BLaER1 (cell line): ENCODE results near the gene ALDOA.

ENCODE experiments used
- H3K27ac ChIP-seq: shearing (Covaris generic); formaldehyde crosslinking; 2 replicates; pipeline ENCODE4 v1.8.1; 2022
- H3K27me3 ChIP-seq: shearing (Covaris generic); formaldehyde crosslinking; 2 replicates; pipeline ENCODE4 v1.8.1; 2022
- H3K36me3 ChIP-seq: shearing (Covaris generic); formaldehyde crosslinking; 2 replicates; pipeline ENCODE4 v1.8.1; 2022
- H3K4me1 ChIP-seq: shearing (Covaris generic); formaldehyde crosslinking; 2 replicates; pipeline ENCODE4 v1.8.1; 2022
- H3K4me2 ChIP-seq: shearing (Covaris generic); formaldehyde crosslinking; 2 replicates; pipeline ENCODE4 v1.8.1; 2022
- H3K4me3 ChIP-seq: shearing (Covaris generic); formaldehyde crosslinking; 2 replicates; pipeline ENCODE4 v1.8.1; 2022
- H3K9ac ChIP-seq: shearing (Covaris generic); formaldehyde crosslinking; 2 replicates; pipeline ENCODE4 v1.8.1; 2022
- H3K9me3 ChIP-seq: shearing (Covaris generic); formaldehyde crosslinking; 2 replicates; pipeline ENCODE4 v1.8.1; 2022
- H4K20me1 ChIP-seq: shearing (Covaris generic); formaldehyde crosslinking; 2 replicates; pipeline ENCODE4 v1.8.1; 2022
- Cebpa-rat ChIP-seq: shearing (Covaris generic); IDR thresholded peaks from 2 replicates; pipeline ENCODE4 v1.8.1; 2022

Gene ALDOA

GRCh38 chr16:30083216-30084055 lies 17.9 kb downstream of the ALDOA start:
- no peak overlapping the region for H3K4me2 ChIP-seq
- TF ChIP-seq Cebpa-rat = no peak
- no peak overlapping the region for H3K9ac ChIP-seq
- H3K27ac ChIP-seq = no peak overlapping the region
- peaks cover 48% of the 10 kb centered on the region for H4K20me1 ChIP-seq
- no peaks in the 10 kb centered on the region for H3K27me3 ChIP-seq
- H3K4me3 ChIP-seq = no peak overlapping the region
- H3K9me3 ChIP-seq = no peaks in the 10 kb centered on the region
- H3K36me3 ChIP-seq = peaks cover 87% of the 10 kb centered on the region
- H3K4me1 ChIP-seq = peaks cover 12% of the 10 kb centered on the region

GRCh38 chr16:30084096-30084815 lies 18.7 kb downstream of the ALDOA start:
- peaks cover 79% of the 10 kb centered on the region for H3K36me3 ChIP-seq

DNA sequence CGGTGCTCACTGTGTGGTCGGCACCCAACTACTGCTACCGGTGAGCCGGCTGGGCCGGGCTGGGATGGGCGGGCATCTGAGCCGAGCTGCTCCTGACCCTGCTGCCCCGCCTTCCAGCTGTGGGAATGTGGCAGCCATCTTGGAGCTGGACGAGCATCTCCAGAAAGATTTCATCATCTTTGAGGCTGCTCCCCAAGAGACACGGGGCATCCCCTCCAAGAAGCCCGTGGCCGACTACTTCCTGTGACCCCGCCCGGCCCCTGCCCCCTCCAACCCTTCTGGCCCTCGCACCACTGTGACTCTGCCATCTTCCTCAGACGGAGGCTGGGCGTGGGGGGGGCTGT lies 19.2 kb downstream of the ALDOA start:
- H3K36me3 ChIP-seq = peaks cover 74% of the 10 kb centered on the region
- peaks cover 35% of the 10 kb centered on the region for H4K20me1 ChIP-seq
- no peak overlapping the region for H3K4me3 ChIP-seq
- H3K27me3 ChIP-seq = no peaks in the 10 kb centered on the region
- no peaks in the 10 kb centered on the region for H3K9me3 ChIP-seq
- H3K9ac ChIP-seq = no peak overlapping the region
- no peak overlapping the region for H3K27ac ChIP-seq
- no peak for TF ChIP-seq Cebpa-rat
- peaks cover 23% of the 10 kb centered on the region for H3K4me1 ChIP-seq
- no peak overlapping the region for H3K4me2 ChIP-seq

More at GRCh38 chr16:30084096-30084815, 18.7 kb downstream of the ALDOA start:
- H3K4me3 ChIP-seq = no peak overlapping the region
- TF ChIP-seq Cebpa-rat = no peak
- H4K20me1 ChIP-seq = peaks cover 40% of the 10 kb centered on the region
- peaks cover 18% of the 10 kb centered on the region for H3K4me1 ChIP-seq
- no peaks in the 10 kb centered on the region for H3K9me3 ChIP-seq
- H3K9ac ChIP-seq = no peak overlapping the region
- no peak overlapping the region for H3K4me2 ChIP-seq
- H3K27ac ChIP-seq = no peak overlapping the region
- H3K27me3 ChIP-seq = no peaks in the 10 kb centered on the region

DNA sequence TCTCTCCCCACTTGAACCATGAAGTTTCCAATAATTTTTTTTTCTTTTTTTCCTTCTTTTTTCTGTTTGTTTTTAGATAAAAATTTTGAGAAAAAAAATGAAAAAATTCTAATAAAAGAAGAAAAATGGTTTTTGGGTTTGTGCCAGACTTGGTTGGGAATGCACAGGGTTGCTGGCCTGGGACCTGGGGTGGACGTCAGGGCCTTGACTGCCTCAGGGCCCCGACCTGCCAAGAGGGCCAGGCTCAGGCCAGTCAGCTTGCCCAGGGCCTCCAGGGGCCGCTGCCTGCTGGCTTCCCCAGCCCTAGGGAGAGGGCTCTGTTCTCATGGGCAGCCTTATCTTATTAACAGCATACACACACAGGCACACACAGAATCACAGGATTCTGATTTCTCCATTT lies 19.7 kb downstream of the ALDOA start:
- Histone ChIP-seq H3K36me3 (peaks cover 69% of the 10 kb centered on the region), H3K4me3 (no peak overlapping the region), H3K27me3 (no peaks in the 10 kb centered on the region), H4K20me1 (peaks cover 30% of the 10 kb centered on the region), H3K9ac (peak overlapping the region; percentile 32), H3K4me2 (no peak overlapping the region), H3K27ac (peak overlapping the region; percentile 4; the same call in 1 of the 2 replicates), H3K9me3 (no peaks in the 10 kb centered on the region), H3K4me1 (peaks cover 28% of the 10 kb centered on the region)
- TF ChIP-seq Cebpa-rat = no peak

DNA sequence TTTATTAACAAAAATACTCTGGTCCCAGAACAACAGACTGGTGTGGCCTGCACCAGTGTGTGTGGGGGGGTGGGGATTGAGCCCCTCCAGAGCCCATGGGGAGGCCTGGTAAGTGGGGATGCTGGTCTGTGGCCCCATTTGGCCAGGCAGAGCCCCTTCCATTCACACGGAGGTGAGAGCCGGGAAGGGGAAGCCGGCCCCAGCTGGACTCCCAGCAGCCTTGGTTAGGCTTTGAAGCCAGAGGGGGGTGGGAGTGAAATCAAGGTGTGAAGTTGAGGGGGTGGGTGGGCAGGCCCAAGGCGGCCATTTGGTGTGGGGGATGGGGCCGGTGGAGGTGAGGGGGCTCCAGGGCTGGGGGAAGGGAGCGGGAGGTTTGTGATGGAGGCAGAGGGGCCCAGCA lies 20.3 kb downstream of the ALDOA start:
- TF ChIP-seq Cebpa-rat = no peak
- Histone ChIP-seq H3K9ac (peak overlapping the region; percentile 32), H3K4me3 (no peak overlapping the region), H3K4me2 (no peak overlapping the region), H3K36me3 (peaks cover 63% of the 10 kb centered on the region), H3K4me1 (peaks cover 33% of the 10 kb centered on the region), H4K20me1 (peaks cover 25% of the 10 kb centered on the region), H3K27ac (peak overlapping the region; percentile 4; the same call in 1 of the 2 replicates), H3K27me3 (no peaks in the 10 kb centered on the region), H3K9me3 (no peaks in the 10 kb centered on the region)

- Histone ChIP-seq H3K4me2 (peak overlapping the region; percentile 57), H3K27ac (peak overlapping the region; percentile 53; the same call in 1 of the 2 replicates), H4K20me1 (peaks cover 19% of the 10 kb centered on the region), H3K9me3 (no peaks in the 10 kb centered on the region), H3K4me3 (no peak overlapping the region), H3K27me3 (no peaks in the 10 kb centered on the region), H3K9ac (0 out of 2 replicates have a peak overlapping the region, but pooled peaks have one; percentile 41), H3K36me3 (peaks cover 56% of the 10 kb centered on the region), H3K4me1 (peaks cover 40% of the 10 kb centered on the region)
- no peak for TF ChIP-seq Cebpa-rat
Observed at GRCh38 chr16:30086291-30087140, 21.0 kb downstream of the ALDOA start.

DNA sequence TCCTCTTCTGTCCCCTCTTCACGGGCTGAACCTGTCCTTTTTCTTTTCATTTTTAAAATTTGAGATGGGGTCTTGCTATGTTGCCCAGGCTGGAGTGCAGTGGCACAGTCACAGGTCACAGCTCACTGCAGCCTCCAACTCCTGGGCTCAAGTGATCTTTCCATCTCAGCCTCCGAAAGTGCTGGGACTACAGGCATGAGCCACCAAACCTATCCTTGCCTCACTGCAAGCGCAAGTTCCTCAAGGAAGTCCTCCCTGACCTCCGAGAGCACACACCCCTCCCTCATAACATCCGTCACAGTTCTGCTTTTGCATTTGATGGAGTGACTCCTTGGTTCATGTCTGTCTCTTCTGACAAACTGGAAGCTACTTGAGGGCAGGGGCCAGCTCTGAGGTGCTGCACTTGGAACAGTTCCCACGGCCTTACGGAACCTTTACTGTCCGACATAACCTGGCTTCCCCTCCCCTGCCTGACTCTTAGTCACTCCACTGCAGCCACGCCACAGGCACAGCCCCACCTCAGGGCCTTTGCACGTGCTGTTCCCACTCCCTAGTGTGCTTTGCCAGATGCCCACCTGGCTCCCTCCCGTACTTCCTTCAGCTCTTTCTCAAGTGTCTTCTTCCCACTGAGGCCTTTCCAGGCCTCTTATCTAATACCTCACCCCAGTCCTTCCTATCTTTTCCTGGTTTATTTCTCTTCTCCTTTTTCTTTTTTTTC lies 21.8 kb downstream of the ALDOA start:
- Histone ChIP-seq H3K4me1 (peaks cover 44% of the 10 kb centered on the region), H3K9me3 (no peaks in the 10 kb centered on the region), H3K27ac (no peak overlapping the region), H3K27me3 (no peaks in the 10 kb centered on the region), H3K4me2 (no peak overlapping the region), H3K4me3 (no peak overlapping the region), H3K9ac (no peak overlapping the region), H3K36me3 (peaks cover 50% of the 10 kb centered on the region), H4K20me1 (peaks cover 15% of the 10 kb centered on the region)
- TF ChIP-seq Cebpa-rat = no peak

- Histone ChIP-seq H3K4me2 (no peak overlapping the region), H3K4me1 (peaks cover 53% of the 10 kb centered on the region), H3K27me3 (no peaks in the 10 kb centered on the region), H3K4me3 (no peak overlapping the region), H3K9me3 (no peaks in the 10 kb centered on the region), H3K9ac (peak overlapping the region; percentile 2; the same call in 1 of the 2 replicates), H3K36me3 (peaks cover 40% of the 10 kb centered on the region), H3K27ac (no peak overlapping the region), H4K20me1 (peaks cover 5% of the 10 kb centered on the region)
- no peak for TF ChIP-seq Cebpa-rat
Observed at GRCh38 chr16:30088237-30088831, 22.8 kb downstream of the ALDOA start.
